Trophoblast cell (in vitro differentiated cells and primary cell): ENCODE measurements around the gene AOPEP.
"Not testable (repeated sequence)": the region's sequence is repeated elsewhere in the genome, so short reads cannot be mapped to it uniquely, and the experiment has no call there.

ENCODE experiments used
- DNase-seq, 2 donors: peaks; one replicate each; pipeline ENCODE4 v3.0.0-alpha.2; 2016
- H2AFZ ChIP-seq: 2 replicates; pipeline ENCODE4 v1.6.1; 2013; ENCODE audit warnings: low read length, moderate library complexity, mild to moderate bottlenecking; ENCODE audit not compliant: insufficient read depth, poor library complexity
- H2AK5ac ChIP-seq: 2 replicates; pipeline ENCODE4 v1.6.1; 2013; ENCODE audit warnings: mild to moderate bottlenecking, low read length
- H2BK120ac ChIP-seq: 2 replicates; pipeline ENCODE4 v1.6.1; 2013; ENCODE audit warnings: low read length, mild to moderate bottlenecking, moderate library complexity; ENCODE audit not compliant: insufficient read depth, poor library complexity
- H2BK12ac ChIP-seq: 2 replicates; pipeline ENCODE4 v1.6.1; 2013; ENCODE audit warnings: mild to moderate bottlenecking, low read length, moderate library complexity
- H2BK5ac ChIP-seq: 2 replicates; pipeline ENCODE4 v1.6.1; 2013; ENCODE audit warnings: low read length, low read depth, moderate library complexity, mild to moderate bottlenecking; ENCODE audit not compliant: poor library complexity
- H3K14ac ChIP-seq: 2 replicates; pipeline ENCODE4 v1.6.1; 2013; ENCODE audit warnings: mild to moderate bottlenecking, low read length
- H3K18ac ChIP-seq: 2 replicates; pipeline ENCODE4 v1.6.1; 2013; ENCODE audit warnings: mild to moderate bottlenecking, low read length
- H3K23ac ChIP-seq: 2 replicates; pipeline ENCODE4 v1.6.1; 2013; ENCODE audit warnings: low read length
- H3K27ac ChIP-seq: 2 replicates; pipeline ENCODE4 v1.5.1; 2013; ENCODE audit warnings: low read depth, mild to moderate bottlenecking, inconsistent platforms, low read length, moderate library complexity
- H3K27me3 ChIP-seq: 2 replicates; pipeline ENCODE4 v1.6.1; 2013; ENCODE audit warnings: inconsistent platforms, mild to moderate bottlenecking, low read length, moderate library complexity; ENCODE audit not compliant: insufficient read depth
- H3K36me3 ChIP-seq, 2 experiments: 1 replicate in 1 of 2; 2 replicates in 1 of 2; pipeline ENCODE4 v1.6.1; 2013; ENCODE audit warnings: low read length in 2 of 2, mild to moderate bottlenecking in 2 of 2, moderate library complexity in 1 of 2; ENCODE audit not compliant: insufficient read depth in 2 of 2, control insufficient read depth in 1 of 2
- H3K4ac ChIP-seq: 2 replicates; pipeline ENCODE4 v1.6.1; 2013; ENCODE audit warnings: low read depth, mild to moderate bottlenecking, low read length, moderate library complexity
- H3K4me1 ChIP-seq, 2 experiments: 1 replicate in 1 of 2; 2 replicates in 1 of 2; pipeline ENCODE4 v1.6.1; 2013; ENCODE audit warnings: low read length in 2 of 2, mild to moderate bottlenecking in 2 of 2, moderate library complexity in 1 of 2; ENCODE audit not compliant: insufficient read depth in 2 of 2, control insufficient read depth in 1 of 2
- H3K4me2 ChIP-seq: 2 replicates; pipeline ENCODE4 v1.6.1; 2013; ENCODE audit warnings: inconsistent platforms, mild to moderate bottlenecking, low read length, moderate library complexity
- H3K4me3 ChIP-seq: 2 replicates; pipeline ENCODE4 v1.5.1; 2013; ENCODE audit warnings: mild to moderate bottlenecking, low read depth, low read length, inconsistent platforms
- H3K79me1 ChIP-seq: one replicate; pipeline ENCODE4 v1.6.1; 2013; ENCODE audit warnings: low read length
- H3K79me2 ChIP-seq: 2 replicates; pipeline ENCODE4 v1.6.1; 2013; ENCODE audit warnings: low read length, mild to moderate bottlenecking; ENCODE audit not compliant: control insufficient read depth, insufficient read depth, poor library complexity
- H3K9ac ChIP-seq: 2 replicates; pipeline ENCODE4 v1.6.1; 2013; ENCODE audit warnings: mild to moderate bottlenecking, low read length
- H3K9me3 ChIP-seq: 2 replicates; pipeline ENCODE4 v1.6.1; 2013; ENCODE audit warnings: low read depth, mild to moderate bottlenecking, control low read depth, inconsistent platforms, low read length; ENCODE audit not compliant: insufficient read depth
- H4K12ac ChIP-seq: 2 replicates; pipeline ENCODE4 v1.6.1; 2013; ENCODE audit warnings: low read depth, mild to moderate bottlenecking, low read length, moderate library complexity
- H4K8ac ChIP-seq: 2 replicates; pipeline ENCODE4 v1.6.1; 2013; ENCODE audit warnings: low read depth, mild to moderate bottlenecking, low read length, moderate library complexity
- H4K91ac ChIP-seq: one replicate; pipeline ENCODE4 v1.6.1; 2013; ENCODE audit warnings: low read depth, mild to moderate bottlenecking, low read length, moderate library complexity
- WGBS: extraction: QIAGEN DNeasy Blood & Tissue Kit; methylation state at CpG from one replicate; pipeline ENCODE4 v1.1.7; 2013; ENCODE audit warnings: missing lambda C conversion rate; ENCODE audit not compliant: insufficient read length, insufficient coverage; ENCODE audit errors: extremely low coverage; 5-methylcytosine and 5-hydroxymethylcytosine counted together

Gene AOPEP

DNA sequence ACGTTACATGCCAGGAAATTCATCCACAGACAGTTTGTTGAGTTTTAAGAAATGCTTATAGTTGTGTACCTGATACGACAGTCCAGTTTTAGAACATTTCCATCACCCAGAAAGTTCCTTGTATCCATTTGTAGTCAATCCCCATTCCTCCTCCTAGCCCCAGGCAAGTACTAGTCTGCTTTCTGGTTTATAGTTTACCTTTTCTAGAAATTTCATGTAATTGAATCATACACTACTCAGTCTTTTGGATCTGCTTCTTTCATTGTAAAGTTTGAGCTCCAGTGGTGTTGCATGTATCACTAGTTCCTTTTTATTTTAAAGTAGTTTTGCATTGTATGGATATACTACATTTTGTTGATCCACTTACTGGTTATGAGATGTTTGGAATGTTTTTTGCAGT is 291.2 kb downstream of the AOPEP start:
- no CpG with 5 or more reads among the region's 2 CpGs for WGBS
- Histone ChIP-seq H3K14ac (no peak overlapping the region), H3K18ac (no peak overlapping the region), H2BK12ac (no peak overlapping the region), H4K91ac (no peak overlapping the region), H3K9me3 (no peaks in the 10 kb centered on the region), H3K27me3 (no peaks in the 10 kb centered on the region), H2AK5ac (no peak overlapping the region), H3K9ac (no peak overlapping the region), H3K27ac (peak overlapping the region; percentile 74), H3K23ac (no peak overlapping the region), H2BK120ac (no peak overlapping the region), H3K79me2 (no peaks in the 10 kb centered on the region), H3K4me2 (no peak overlapping the region), H2AFZ (no peak overlapping the region), H3K79me1 (no peaks in the 10 kb centered on the region), H3K4me3 (no peak overlapping the region), H3K36me3 (peaks cover 14 to 15% of the 10 kb centered on the region in 2 experiments), H3K4me1 (peaks cover 0 to 5% of the 10 kb centered on the region in 2 experiments), H4K8ac (no peak overlapping the region), H3K4ac (no peak overlapping the region), H2BK5ac (no peak overlapping the region), H4K12ac (no peak overlapping the region)
- DNase-seq = peak; percentile 41 to 48

DNA sequence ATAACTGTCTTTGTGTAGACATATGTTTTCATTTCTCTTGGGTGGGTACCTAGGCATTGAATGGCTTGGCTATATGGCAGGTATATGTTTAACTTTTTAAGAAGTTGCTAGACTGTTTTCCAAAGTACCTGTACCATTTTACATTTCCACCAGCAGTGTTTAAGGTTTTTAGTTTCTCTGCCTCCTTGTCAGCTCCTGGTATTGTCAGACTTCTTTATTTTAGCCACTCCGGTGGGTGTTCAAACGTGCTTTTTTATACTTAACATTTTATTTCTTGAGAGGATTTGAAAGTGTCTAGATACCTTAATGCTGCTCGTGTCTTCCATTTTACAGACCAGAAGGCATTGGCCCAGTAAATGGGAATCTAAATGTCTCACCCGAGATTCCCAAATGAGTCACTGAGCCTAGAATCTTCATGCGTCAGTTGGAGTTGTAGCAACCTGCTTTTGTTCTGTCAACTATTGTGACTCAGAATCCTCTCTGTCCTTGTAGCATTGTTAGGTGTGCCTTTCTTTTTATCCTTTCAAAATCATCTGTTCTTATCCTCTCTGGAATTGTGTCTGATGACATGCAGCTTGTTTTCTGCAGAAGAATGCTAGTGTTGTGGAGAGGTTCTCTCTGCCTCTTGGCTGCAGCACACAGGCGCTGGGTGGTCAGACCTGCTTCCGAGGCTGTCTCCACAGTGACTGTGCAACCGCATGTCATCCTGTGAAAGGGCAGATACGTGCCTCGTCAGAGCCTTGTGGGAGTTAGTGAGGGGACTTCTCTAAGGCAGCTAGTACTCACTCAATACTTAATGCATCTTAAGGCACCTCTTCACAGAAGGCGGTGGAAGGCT is 291.8 kb downstream of the AOPEP start:
- H2BK12ac ChIP-seq = no peak overlapping the region
- H3K27me3 ChIP-seq = no peaks in the 10 kb centered on the region
- no peak overlapping the region for H2AFZ ChIP-seq
- H4K8ac ChIP-seq = no peak overlapping the region
- WGBS = no CpG with 5 or more reads among the region's 11 CpGs
- no peak overlapping the region for H3K4me2 ChIP-seq
- peak overlapping the region; percentile 74 for H3K27ac ChIP-seq
- H3K9ac ChIP-seq = no peak overlapping the region
- H4K12ac ChIP-seq = no peak overlapping the region
- H2BK5ac ChIP-seq = no peak overlapping the region
- H3K79me1 ChIP-seq = peaks cover 2% of the 10 kb centered on the region
- H3K79me2 ChIP-seq = no peaks in the 10 kb centered on the region
- H3K4me3 ChIP-seq = no peak overlapping the region
- H3K4ac ChIP-seq = no peak overlapping the region
- no peak overlapping the region for H3K18ac ChIP-seq
- no peak overlapping the region for H3K14ac ChIP-seq
- H2AK5ac ChIP-seq = no peak overlapping the region
- H4K91ac ChIP-seq = no peak overlapping the region
- no peak overlapping the region for H3K23ac ChIP-seq
- H3K36me3 ChIP-seq = peaks cover 14 to 15% of the 10 kb centered on the region in 2 experiments
- peak; percentile 95 for DNase-seq
- H2BK120ac ChIP-seq = no peak overlapping the region
- no peaks in the 10 kb centered on the region for H3K9me3 ChIP-seq
- H3K4me1 ChIP-seq = peaks cover 2 to 8% of the 10 kb centered on the region in 2 experiments

DNA sequence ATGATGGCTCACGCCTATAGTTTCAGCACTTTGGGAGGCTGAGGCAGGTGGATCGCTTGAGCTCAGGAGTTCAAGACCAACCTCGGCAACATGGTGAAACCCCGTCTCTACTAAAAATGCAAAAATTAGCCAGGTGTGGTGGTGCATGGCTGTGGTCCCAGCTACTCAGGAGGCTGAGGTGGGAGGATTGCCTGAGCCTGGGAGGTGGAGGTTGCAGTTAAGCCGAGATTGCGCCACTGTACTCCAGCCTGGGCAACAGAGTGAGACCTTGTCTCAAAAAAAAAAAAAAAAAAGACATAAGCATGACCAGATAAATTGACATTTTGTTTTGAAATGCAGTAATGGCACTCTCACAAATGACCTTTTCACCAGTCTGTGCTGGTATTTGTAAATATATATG is 294.1 kb downstream of the AOPEP start:
- H4K91ac ChIP-seq, H3K4me2 ChIP-seq, H2BK120ac ChIP-seq, H3K9me3 ChIP-seq, H3K9ac ChIP-seq, H3K27me3 ChIP-seq, H3K14ac ChIP-seq, H3K79me2 ChIP-seq, H4K8ac ChIP-seq, DNase-seq, H2AFZ ChIP-seq, H3K79me1 ChIP-seq, H3K4ac ChIP-seq, H2AK5ac ChIP-seq, H3K4me3 ChIP-seq, H2BK5ac ChIP-seq, H3K18ac ChIP-seq, H2BK12ac ChIP-seq, H4K12ac ChIP-seq, H3K27ac ChIP-seq, H3K23ac ChIP-seq: not testable (repeated sequence)
- no CpG with 5 or more reads among the region's 6 CpGs for WGBS
- peaks cover 11 to 15% of the 10 kb centered on the region in 2 experiments for H3K36me3 ChIP-seq
- peaks cover 10 to 17% of the 10 kb centered on the region in 2 experiments for H3K4me1 ChIP-seq

DNA sequence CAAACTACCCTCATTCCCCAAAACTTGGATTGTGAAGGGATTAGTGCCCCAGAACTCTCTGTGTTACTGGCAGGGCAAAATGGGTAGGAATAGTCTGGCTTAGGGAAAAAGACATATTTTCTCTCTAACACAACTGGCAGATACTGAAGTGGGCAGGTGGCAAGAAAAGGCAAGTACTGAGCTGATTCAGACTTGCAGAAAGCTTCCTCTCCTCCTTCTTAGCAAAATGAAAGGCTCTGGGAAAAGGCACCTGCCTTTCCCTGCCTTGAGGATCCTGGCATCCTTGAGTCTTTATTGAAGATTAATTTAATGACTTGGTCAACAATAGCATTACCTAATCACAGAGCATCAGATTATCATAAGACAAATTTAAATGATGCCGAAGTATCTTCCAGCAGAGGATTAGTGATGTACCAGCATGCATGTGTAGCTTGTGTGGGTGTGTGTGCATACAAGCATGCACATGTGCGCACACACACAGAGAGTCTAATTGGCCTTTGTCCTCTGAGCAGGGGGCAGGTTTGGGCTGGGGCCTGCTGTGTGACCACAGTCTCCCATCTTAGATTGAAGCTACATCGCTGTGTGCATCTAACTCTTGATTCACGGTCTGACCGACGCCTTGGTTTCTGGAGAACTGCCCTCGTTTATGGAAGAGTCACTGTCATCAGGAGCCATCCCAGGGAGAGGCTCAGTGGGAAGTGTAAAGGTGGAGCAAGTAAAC is 294.8 kb downstream of the AOPEP start:
- H3K23ac ChIP-seq = no peak overlapping the region
- no peak overlapping the region for H3K4ac ChIP-seq
- H4K8ac ChIP-seq = no peak overlapping the region
- no peak overlapping the region for H2AFZ ChIP-seq
- no peak overlapping the region for H2AK5ac ChIP-seq
- H3K9me3 ChIP-seq = no peaks in the 10 kb centered on the region
- no peak overlapping the region for H3K18ac ChIP-seq
- H3K27ac ChIP-seq = no peak overlapping the region
- H4K91ac ChIP-seq = no peak overlapping the region
- no peaks in the 10 kb centered on the region for H3K79me2 ChIP-seq
- H2BK120ac ChIP-seq = no peak overlapping the region
- H3K27me3 ChIP-seq = no peaks in the 10 kb centered on the region
- H2BK5ac ChIP-seq = no peak overlapping the region
- WGBS = no CpG with 5 or more reads among the region's 7 CpGs
- no peak overlapping the region for H2BK12ac ChIP-seq
- H3K14ac ChIP-seq = no peak overlapping the region
- H3K36me3 ChIP-seq = peaks cover 8 to 13% of the 10 kb centered on the region in 2 experiments
- no peak overlapping the region for H3K4me3 ChIP-seq
- no peak overlapping the region for H4K12ac ChIP-seq
- H3K9ac ChIP-seq = no peak overlapping the region
- H3K79me1 ChIP-seq = peaks cover 7% of the 10 kb centered on the region
- peaks cover 10 to 19% of the 10 kb centered on the region in 2 experiments for H3K4me1 ChIP-seq
- DNase-seq = no peak
- no peak overlapping the region for H3K4me2 ChIP-seq
